GM23338 (cell line): ENCODE data around the gene TRAF7. TPM values are rescaled to one million over a fixed set of nuclear protein-coding genes. Genes with fewer than 3 reads are reported as not detected.

Source experiments
- ATAC-seq: fragments of 200-7000 bp; cut with Tn5 transposase; 3 replicates; pipeline ENCODE4 v1.9.1; 2020
- DNase-seq: peaks from one replicate; pipeline ENCODE4 v3.0.0-alpha.2; 2015; ENCODE audit warnings: low spot score
- H2AFZ ChIP-seq: fragments of 200-600 bp; sonication (generic); 2 replicates; pipeline ENCODE4 v1.8.0; 2016; ENCODE audit warnings: antibody characterized with exemption, mild to moderate bottlenecking, moderate library complexity
- H3F3A ChIP-seq: fragments of 200-600 bp; sonication (generic); replicated peaks from 2 replicates; pipeline ENCODE4 v1.8.0; 2017; ENCODE audit warnings: antibody characterized with exemption, mixed run types, low read depth
- H3K27ac ChIP-seq: fragments of 200-600 bp; sonication (generic); 2 replicates; pipeline ENCODE4 v1.6.1; 2016; ENCODE audit warnings: low read depth
- H3K27me3 ChIP-seq: fragments of 200-600 bp; sonication (generic); 2 replicates; pipeline ENCODE4 v1.8.0; 2016; ENCODE audit warnings: mild to moderate bottlenecking, mixed run types, moderate library complexity; ENCODE audit not compliant: insufficient read depth
- H3K36me3 ChIP-seq: fragments of 200-600 bp; sonication (generic); 2 replicates; pipeline ENCODE4 v1.8.0; 2016; ENCODE audit warnings: mild to moderate bottlenecking; ENCODE audit not compliant: insufficient read depth
- H3K4me1 ChIP-seq: fragments of 200-600 bp; sonication (generic); 2 replicates; pipeline ENCODE4 v1.8.0; 2016; ENCODE audit warnings: mild to moderate bottlenecking, moderate library complexity; ENCODE audit not compliant: insufficient read depth
- H3K4me2 ChIP-seq: fragments of 200-600 bp; sonication (generic); 2 replicates; pipeline ENCODE4 v1.7.1; 2017; ENCODE audit warnings: mixed run types
- H3K4me3 ChIP-seq: fragments of 200-600 bp; sonication (generic); 2 replicates; pipeline ENCODE4 v1.6.1; 2016; ENCODE audit warnings: mixed run types
- H3K79me2 ChIP-seq: fragments of 200-600 bp; sonication (generic); replicated peaks from 2 replicates; pipeline ENCODE4 v1.8.0; 2017; ENCODE audit warnings: mild to moderate bottlenecking; ENCODE audit not compliant: insufficient read depth
- H3K9me2 ChIP-seq: fragments of 200-600 bp; sonication (generic); 2 replicates; pipeline ENCODE4 v1.8.0; 2017; ENCODE audit not compliant: insufficient read depth
- H4K20me1 ChIP-seq: fragments of 200-600 bp; sonication (generic); replicated peaks from 2 replicates; pipeline ENCODE4 v1.8.0; 2017; ENCODE audit warnings: mild to moderate bottlenecking; ENCODE audit not compliant: insufficient read depth
- H3K27ac Mint-ChIP-seq: 2 replicates; pipeline ENCODE4 v1.8.0; 2020; ENCODE audit warnings: inconsistent platforms, mild to moderate bottlenecking, moderate library complexity, mixed read lengths
- H3K27me3 Mint-ChIP-seq: 3 replicates; pipeline ENCODE4 v1.8.0; 2022; ENCODE audit warnings: low read depth, mild to moderate bottlenecking, moderate library complexity, mixed read lengths, inconsistent platforms; ENCODE audit not compliant: insufficient read depth, poor library complexity
- H3K36me3 Mint-ChIP-seq: 3 replicates; pipeline ENCODE4 v1.8.0; 2021; ENCODE audit warnings: low read depth, mild to moderate bottlenecking, inconsistent platforms, moderate library complexity, mixed read lengths
- H3K4me1 Mint-ChIP-seq: 3 replicates; pipeline ENCODE4 v1.8.0; 2020; ENCODE audit warnings: mild to moderate bottlenecking, inconsistent platforms, mixed read lengths
- H3K4me3 Mint-ChIP-seq: 3 replicates; pipeline ENCODE4 v1.8.0; 2021; ENCODE audit warnings: moderate library complexity, mild to moderate bottlenecking, inconsistent platforms, mixed read lengths
- H3K9me3 Mint-ChIP-seq: 3 replicates; pipeline ENCODE4 v1.8.0; 2020; ENCODE audit warnings: moderate library complexity, mild to moderate bottlenecking, inconsistent platforms, mixed read lengths
- CREB1 ChIP-seq: fragments of 250-450 bp; sonication (Bioruptor Pico); IDR thresholded peaks from 2 replicates; pipeline ENCODE4 v1.5.0; 2020; ENCODE audit warnings: low read depth, mild to moderate bottlenecking, moderate library complexity
- EZH2 ChIP-seq: fragments of 200-600 bp; sonication (generic); IDR thresholded peaks from one replicate; pipeline ENCODE4 v1.8.0; 2017; ENCODE audit warnings: antibody characterized with exemption, mild to moderate bottlenecking, low read depth; ENCODE audit not compliant: unreplicated experiment
- EZH2phosphoT487 ChIP-seq: fragments of 200-600 bp; sonication (generic); IDR thresholded peaks from one replicate; pipeline ENCODE4 v1.8.1; 2018; ENCODE audit warnings: antibody characterized with exemption; ENCODE audit not compliant: unreplicated experiment
- JUNB ChIP-seq: IDR thresholded peaks from one replicate; pipeline ENCODE4 v1.6.1; 2016; ENCODE audit warnings: antibody characterized with exemption; ENCODE audit not compliant: unreplicated experiment
- NANOG ChIP-seq: IDR thresholded peaks from 2 replicates; pipeline ENCODE4 v1.6.1; 2016; ENCODE audit warnings: antibody characterized with exemption, borderline replicate concordance
- POLR2AphosphoS5 ChIP-seq: IDR thresholded peaks from 2 replicates; pipeline ENCODE4 v1.6.1; 2016; ENCODE audit warnings: antibody characterized with exemption, low read depth
- STAT1 ChIP-seq: IDR thresholded peaks from one replicate; pipeline ENCODE4 v1.6.1; 2016; ENCODE audit warnings: antibody characterized with exemption; ENCODE audit not compliant: unreplicated experiment
- ZNF114 ChIP-seq: fragments of 250-450 bp; sonication (Bioruptor Pico); IDR thresholded peaks from 2 replicates; pipeline ENCODE4 v1.5.0; 2020; ENCODE audit warnings: mild to moderate bottlenecking, moderate library complexity
- ZNF331 ChIP-seq: fragments of 250-450 bp; sonication (Bioruptor Pico); IDR thresholded peaks from 2 replicates; pipeline ENCODE4 v1.5.0; 2020; ENCODE audit warnings: low read depth, mild to moderate bottlenecking, moderate library complexity
- polyA plus RNA-seq: library from polyadenylated mRNA; unstranded; fragments of >200 nt; fragmentation: Nextera tagmentation; extraction: Ambion mirVana; gene quantifications from 2 replicates; pipeline ENCODE4 v1.2.1, GENCODE V29; 2016
- total RNA-seq: library from RNA; depleted of rRNA; stranded (reverse); fragments of >200 nt; shearing (Covaris generic); gene quantifications from 2 replicates; pipeline ENCODE4 v1.2.3, GENCODE V29; 2014
- TF ChIP-seq, protein P1 (sequence below), 2 experiments: fragments of 200-600 bp in 1 of 2; sonication (generic) in 1 of 2; conservative IDR thresholded peaks; 2 replicates each; pipeline versions ENCODE4 v1.5.1 to v1.6.1; 2016 to 2017; ENCODE audit warnings: antibody characterized with exemption in 2 of 2, low read depth in 2 of 2, mild to moderate bottlenecking in 2 of 2, moderate library complexity in 1 of 2

TRAF7 gene
- total and polyA plus RNA-seq, 2 experiments from 2014 or later, result 36.4 to 133 TPM

DNA sequence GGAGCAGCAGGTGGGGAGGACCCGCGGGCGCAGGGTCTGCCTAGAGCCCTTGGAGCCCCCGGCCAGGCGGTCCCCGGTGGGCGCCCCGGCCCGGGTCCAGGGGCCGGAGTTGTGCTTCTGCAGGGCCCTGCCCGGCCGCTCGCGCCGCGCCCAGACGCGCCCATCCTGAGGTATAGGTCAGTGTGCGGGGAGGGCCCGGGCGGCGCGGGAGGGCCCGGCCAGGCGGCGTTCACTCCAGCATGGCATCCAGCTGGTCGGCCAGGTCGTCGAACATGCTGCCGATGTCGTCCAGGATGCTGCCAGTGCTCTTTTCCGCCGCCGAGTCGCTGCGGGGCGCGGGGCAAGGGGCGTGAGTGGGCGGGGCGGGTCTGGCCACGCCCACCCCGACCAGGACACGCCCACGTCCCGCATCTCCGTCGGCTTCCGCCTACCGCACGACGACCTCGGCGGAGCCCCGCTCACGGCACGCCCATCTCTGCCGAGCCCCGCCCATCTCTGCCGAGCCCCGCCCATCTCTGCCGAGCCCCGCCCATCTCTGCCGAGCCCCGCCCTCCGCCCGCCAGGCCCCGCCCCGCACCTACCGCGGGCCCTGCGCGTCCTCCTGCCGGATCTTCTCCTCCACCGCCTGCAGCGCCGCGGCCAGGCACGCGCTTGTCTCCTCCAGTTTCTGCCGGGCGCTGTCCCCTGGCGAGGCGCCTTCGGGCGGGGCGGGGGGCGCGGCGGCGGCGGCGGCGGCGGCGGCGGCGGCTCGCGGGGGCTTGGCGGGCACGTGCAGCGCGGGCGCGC, 22.9 kb downstream of the TRAF7 start:
- Histone ChIP-seq H3F3A (0 out of 2 replicates have a peak, but pooled peaks cover 19% of the 10 kb centered on the region), H3K36me3 (no peaks in the 10 kb centered on the region; the same call in 1 of the 2 replicates), H3K4me2 (peak overlapping the region; percentile 67), H3K27ac (no peak overlapping the region), H3K4me1 (no peaks in the 10 kb centered on the region), H3K27me3 (no peaks in the 10 kb centered on the region), H3K79me2 (no peaks in the 10 kb centered on the region), H2AFZ (no peak overlapping the region), H3K9me2 (no peaks in the 10 kb centered on the region), H4K20me1 (no peaks in the 10 kb centered on the region; the same call in 1 of the 2 replicates), H3K4me3 (peak overlapping the region; percentile 42; the same call in 1 of the 2 replicates)
- H3K9me3 Mint-ChIP-seq, result no peaks in the 10 kb centered on the region
- H3K36me3 Mint-ChIP-seq, result peaks cover 26% of the 10 kb centered on the region
- TF ChIP-seq EZH2, result no peak
- TF ChIP-seq POLR2AphosphoS5, result peak; percentile 56
- TF ChIP-seq ZNF331, result no peak
- H3K4me1 Mint-ChIP-seq, result peaks cover 6% of the 10 kb centered on the region
- ATAC-seq, result peak; percentile 54
- H3K27me3 Mint-ChIP-seq, result peaks cover 14% of the 10 kb centered on the region
- no peak overlapping the region for H3K4me3 Mint-ChIP-seq
- H3K27ac Mint-ChIP-seq, result no peak overlapping the region
- peak; percentile 89 for DNase-seq

DNA sequence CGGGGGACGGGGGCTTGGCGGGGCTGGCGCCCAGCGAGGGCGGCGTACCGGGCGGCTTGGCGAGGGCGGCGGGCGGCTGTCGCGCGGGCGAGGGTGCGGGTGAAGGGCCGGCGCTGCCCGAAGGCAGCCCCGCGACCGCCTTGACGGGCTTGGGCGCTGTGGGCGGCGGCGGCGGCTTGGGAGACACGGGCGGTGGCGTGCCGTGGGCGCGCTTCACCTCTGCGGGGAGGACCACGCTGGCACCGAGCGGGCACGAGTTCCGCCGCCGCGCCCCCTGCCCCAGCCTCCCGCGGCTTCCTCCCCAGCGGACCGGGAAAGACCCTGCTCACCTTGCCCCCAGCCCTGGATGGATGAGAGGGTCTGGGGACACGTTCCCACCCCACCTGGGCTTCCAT, 23.5 kb downstream of the TRAF7 start:
- ATAC-seq, result no peak
- DNase-seq, result no peak

More for the DNA sequence above, 23.5 kb downstream of the TRAF7 start:
- Histone ChIP-seq H3K36me3 (no peaks in the 10 kb centered on the region; the same call in 1 of the 2 replicates), H3K4me3 (0 out of 2 replicates have a peak overlapping the region, but pooled peaks have one; percentile 30), H3K9me2 (no peaks in the 10 kb centered on the region), H4K20me1 (no peaks in the 10 kb centered on the region; the same call in 1 of the 2 replicates), H3K4me2 (no peak overlapping the region), H3F3A (0 out of 2 replicates have a peak, but pooled peaks cover 19% of the 10 kb centered on the region), H3K27ac (no peak overlapping the region), H3K4me1 (no peaks in the 10 kb centered on the region), H3K79me2 (no peaks in the 10 kb centered on the region), H3K27me3 (no peaks in the 10 kb centered on the region), H2AFZ (no peak overlapping the region)
- H3K9me3 Mint-ChIP-seq, result no peaks in the 10 kb centered on the region
- no peak overlapping the region for H3K4me3 Mint-ChIP-seq
- H3K36me3 Mint-ChIP-seq, result peaks cover 22% of the 10 kb centered on the region
- peaks cover 6% of the 10 kb centered on the region for H3K4me1 Mint-ChIP-seq
- H3K27me3 Mint-ChIP-seq, result peaks cover 16% of the 10 kb centered on the region
- TF ChIP-seq EZH2, result no peak
- TF ChIP-seq CREB1 (CRISPR knock-in tag), result no peak
- TF ChIP-seq ZNF114 (CRISPR knock-in tag), result no peak
- no peak for TF ChIP-seq JUNB
- no peak for TF ChIP-seq STAT1
- no peak for TF ChIP-seq ZNF331
- TF ChIP-seq EZH2phosphoT487, result no peak
- no peak for TF ChIP-seq NANOG
- TF ChIP-seq POLR2AphosphoS5, result no peak
- TF ChIP-seq, protein P1, sequence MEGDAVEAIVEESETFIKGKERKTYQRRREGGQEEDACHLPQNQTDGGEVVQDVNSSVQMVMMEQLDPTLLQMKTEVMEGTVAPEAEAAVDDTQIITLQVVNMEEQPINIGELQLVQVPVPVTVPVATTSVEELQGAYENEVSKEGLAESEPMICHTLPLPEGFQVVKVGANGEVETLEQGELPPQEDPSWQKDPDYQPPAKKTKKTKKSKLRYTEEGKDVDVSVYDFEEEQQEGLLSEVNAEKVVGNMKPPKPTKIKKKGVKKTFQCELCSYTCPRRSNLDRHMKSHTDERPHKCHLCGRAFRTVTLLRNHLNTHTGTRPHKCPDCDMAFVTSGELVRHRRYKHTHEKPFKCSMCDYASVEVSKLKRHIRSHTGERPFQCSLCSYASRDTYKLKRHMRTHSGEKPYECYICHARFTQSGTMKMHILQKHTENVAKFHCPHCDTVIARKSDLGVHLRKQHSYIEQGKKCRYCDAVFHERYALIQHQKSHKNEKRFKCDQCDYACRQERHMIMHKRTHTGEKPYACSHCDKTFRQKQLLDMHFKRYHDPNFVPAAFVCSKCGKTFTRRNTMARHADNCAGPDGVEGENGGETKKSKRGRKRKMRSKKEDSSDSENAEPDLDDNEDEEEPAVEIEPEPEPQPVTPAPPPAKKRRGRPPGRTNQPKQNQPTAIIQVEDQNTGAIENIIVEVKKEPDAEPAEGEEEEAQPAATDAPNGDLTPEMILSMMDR (conservative IDR thresholded peaks at IDR 0.05; ENCODE audit: low read depth in 2 of 2), result no peak
- no peak overlapping the region for H3K27ac Mint-ChIP-seq
